IPS-18c (cell line): ENCODE measurements around the gene LDLRAD4.

ENCODE experiments used
- H3K4me3 ChIP-seq: 2 replicates; pipeline ENCODE4 v1.7.0; 2013; ENCODE audit warnings: low read depth, mild to moderate bottlenecking, low read length, moderate library complexity; ENCODE audit not compliant: insufficient read depth
- H3K9me3 ChIP-seq: one replicate; pipeline ENCODE4 v1.6.1; 2013; ENCODE audit warnings: mild to moderate bottlenecking, low read length, moderate library complexity; ENCODE audit not compliant: control insufficient read depth, insufficient read depth

The LDLRAD4 gene

GRCh38 chr18:13583576-13584550, 365.3 kb downstream of the LDLRAD4 start:
- no peak overlapping the region for H3K4me3 ChIP-seq

GRCh38 chr18:13584825-13585224, 366.3 kb downstream of the LDLRAD4 start:
- Histone ChIP-seq H3K9me3 (peaks cover 2% of the 10 kb centered on the region), H3K4me3 (no peak overlapping the region)

More at GRCh38 chr18:13583576-13584550, 365.3 kb downstream of the LDLRAD4 start:
- H3K9me3 ChIP-seq: peaks cover 2% of the 10 kb centered on the region

- H3K4me3 ChIP-seq: no peak overlapping the region
- H3K9me3 ChIP-seq: peaks cover 2% of the 10 kb centered on the region
Measured at GRCh38 chr18:13585379-13586153, 367.0 kb downstream of the LDLRAD4 start.

GRCh38 chr18:13587001-13587400, 368.4 kb downstream of the LDLRAD4 start:
- H3K4me3 ChIP-seq: no peak overlapping the region
- H3K9me3 ChIP-seq: peaks cover 2% of the 10 kb centered on the region

- Histone ChIP-seq H3K4me3 (no peak overlapping the region), H3K9me3 (peaks cover 2% of the 10 kb centered on the region)
Measured at GRCh38 chr18:13587477-13587876, 368.9 kb downstream of the LDLRAD4 start.

GRCh38 chr18:13587937-13588336, 369.4 kb downstream of the LDLRAD4 start:
- Histone ChIP-seq H3K9me3 (peaks cover 2% of the 10 kb centered on the region), H3K4me3 (no peak overlapping the region)

GRCh38 chr18:13589316-13589715, 370.8 kb downstream of the LDLRAD4 start:
- Histone ChIP-seq H3K4me3 (no peak overlapping the region), H3K9me3 (no peaks in the 10 kb centered on the region)

- Histone ChIP-seq H3K9me3 (no peaks in the 10 kb centered on the region), H3K4me3 (no peak overlapping the region)
Measured at GRCh38 chr18:13589943-13590342, 371.4 kb downstream of the LDLRAD4 start.

- no peaks in the 10 kb centered on the region for H3K9me3 ChIP-seq
- no peak overlapping the region for H3K4me3 ChIP-seq
Measured at GRCh38 chr18:13592246-13592645, 373.7 kb downstream of the LDLRAD4 start.

GRCh38 chr18:13594551-13594950, 376.0 kb downstream of the LDLRAD4 start:
- peaks cover 3% of the 10 kb centered on the region for H3K9me3 ChIP-seq
- no peak overlapping the region for H3K4me3 ChIP-seq

- H3K4me3 ChIP-seq: no peak overlapping the region
- peaks cover 3% of the 10 kb centered on the region for H3K9me3 ChIP-seq
Measured at GRCh38 chr18:13597068-13597467, 378.5 kb downstream of the LDLRAD4 start.

GRCh38 chr18:13598591-13598990, 380.0 kb downstream of the LDLRAD4 start:
- Histone ChIP-seq H3K9me3 (peaks cover 3% of the 10 kb centered on the region), H3K4me3 (no peak overlapping the region)

- Histone ChIP-seq H3K9me3 (peaks cover 3% of the 10 kb centered on the region), H3K4me3 (no peak overlapping the region)
Measured at GRCh38 chr18:13599031-13599430, 380.5 kb downstream of the LDLRAD4 start.

GRCh38 chr18:13603304-13604019, 384.9 kb downstream of the LDLRAD4 start:
- Histone ChIP-seq H3K4me3 (no peak overlapping the region), H3K9me3 (peaks cover 3% of the 10 kb centered on the region)

- Histone ChIP-seq H3K9me3 (no peaks in the 10 kb centered on the region), H3K4me3 (no peak overlapping the region)
Measured at GRCh38 chr18:13604786-13605185, 386.2 kb downstream of the LDLRAD4 start.

- no peak overlapping the region for H3K4me3 ChIP-seq
- no peaks in the 10 kb centered on the region for H3K9me3 ChIP-seq
Measured at GRCh38 chr18:13605477-13605876, 386.9 kb downstream of the LDLRAD4 start.

- Histone ChIP-seq H3K4me3 (no peak overlapping the region), H3K9me3 (no peaks in the 10 kb centered on the region)
Measured at GRCh38 chr18:13605901-13606300, 387.3 kb downstream of the LDLRAD4 start.
